Colonic mucosa (tissue), 4 donors: ENCODE data around the gene SEC24D. TPM values are rescaled to one million over a fixed set of nuclear protein-coding genes. Genes with fewer than 3 reads are reported as not detected.

ENCODE experiments used
- DNase-seq: peaks from one replicate; pipeline ENCODE4 v3.0.0-alpha.2; 2020
- H3K27ac ChIP-seq: fragments of 200-600 bp; one replicate; pipeline ENCODE4 v1.8.0; 2021
- H3K27me3 ChIP-seq: fragments of 200-600 bp; one replicate; pipeline ENCODE4 v1.8.0; 2021
- H3K36me3 ChIP-seq: fragments of 200-600 bp; one replicate; pipeline ENCODE4 v1.8.0; 2021
- H3K4me1 ChIP-seq: fragments of 200-600 bp; one replicate; pipeline ENCODE4 v1.8.0; 2021; ENCODE audit warnings: mild to moderate bottlenecking
- H3K4me3 ChIP-seq: fragments of 200-600 bp; one replicate; pipeline ENCODE4 v1.8.0; 2021
- H3K9ac ChIP-seq, 2 donors: one replicate each; pipeline ENCODE4 v1.7.0; 2013; ENCODE audit warnings: control low read depth in 2 of 2, low read depth in 2 of 2, low read length in 2 of 2
- H3K9me3 ChIP-seq: fragments of 200-600 bp; one replicate; pipeline ENCODE4 v1.8.0; 2021
- intact Hi-C: fragments of 100-400 bp; cut with DNase I; formaldehyde crosslinking; loops from one replicate; pipeline ENCODE4 v1.14.1; 2022
- total RNA-seq, 2 donors: library from RNA; stranded (reverse); fragmentation: NEBNext Ultra II Directional in 1 of 2; extraction: Animal tissue kit (Norgen Biotek cat#: 25700) in 1 of 2; gene quantifications; one replicate each; pipeline ENCODE4 v1.2.1, GENCODE V29; 2021
- TF ChIP-seq, protein P1 (sequence below): fragments of 200-600 bp; IDR thresholded peaks from one replicate; pipeline ENCODE4 v1.8.0; 2022; ENCODE audit warnings: antibody characterized with exemption, mild to moderate bottlenecking
- donor health status: healthy.
- donor health status: DM: no; HTN: no; CAD: no.
- donor health status: DM: no; HTN: no; CAD: no.

The SEC24D gene
- total RNA-seq, 2 donors from 2014 or later = 71.8 to 77.0 TPM

GRCh38 chr4:118762155-118762554, 73.8 kb downstream of the SEC24D start:
- DNase-seq = no peak
- H3K9me3 ChIP-seq = no peaks in the 10 kb centered on the region
- TF ChIP-seq, protein P1, sequence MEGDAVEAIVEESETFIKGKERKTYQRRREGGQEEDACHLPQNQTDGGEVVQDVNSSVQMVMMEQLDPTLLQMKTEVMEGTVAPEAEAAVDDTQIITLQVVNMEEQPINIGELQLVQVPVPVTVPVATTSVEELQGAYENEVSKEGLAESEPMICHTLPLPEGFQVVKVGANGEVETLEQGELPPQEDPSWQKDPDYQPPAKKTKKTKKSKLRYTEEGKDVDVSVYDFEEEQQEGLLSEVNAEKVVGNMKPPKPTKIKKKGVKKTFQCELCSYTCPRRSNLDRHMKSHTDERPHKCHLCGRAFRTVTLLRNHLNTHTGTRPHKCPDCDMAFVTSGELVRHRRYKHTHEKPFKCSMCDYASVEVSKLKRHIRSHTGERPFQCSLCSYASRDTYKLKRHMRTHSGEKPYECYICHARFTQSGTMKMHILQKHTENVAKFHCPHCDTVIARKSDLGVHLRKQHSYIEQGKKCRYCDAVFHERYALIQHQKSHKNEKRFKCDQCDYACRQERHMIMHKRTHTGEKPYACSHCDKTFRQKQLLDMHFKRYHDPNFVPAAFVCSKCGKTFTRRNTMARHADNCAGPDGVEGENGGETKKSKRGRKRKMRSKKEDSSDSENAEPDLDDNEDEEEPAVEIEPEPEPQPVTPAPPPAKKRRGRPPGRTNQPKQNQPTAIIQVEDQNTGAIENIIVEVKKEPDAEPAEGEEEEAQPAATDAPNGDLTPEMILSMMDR = no peak
- no peak overlapping the region for H3K9ac ChIP-seq
- no peaks in the 10 kb centered on the region for H3K4me1 ChIP-seq
- H3K27ac ChIP-seq = peak overlapping the region; percentile 18
- no peak overlapping the region for H3K4me3 ChIP-seq
- intact Hi-C loops = no loop called here
- no peaks in the 10 kb centered on the region for H3K27me3 ChIP-seq
- H3K36me3 ChIP-seq = peaks cover 10% of the 10 kb centered on the region

GRCh38 chr4:118761397-118762016, 74.4 kb downstream of the SEC24D start:
- H3K27ac ChIP-seq = peak overlapping the region; percentile 18
- intact Hi-C loops = no loop called here
- no peaks in the 10 kb centered on the region for H3K4me1 ChIP-seq

GRCh38 chr4:118760493-118760892, 75.4 kb downstream of the SEC24D start:
- no peak for DNase-seq
- Histone ChIP-seq H3K4me3 (no peak overlapping the region), H3K27me3 (no peaks in the 10 kb centered on the region), H3K9me3 (no peaks in the 10 kb centered on the region), H3K9ac (no peak overlapping the region), H3K27ac (no peak overlapping the region), H3K36me3 (no peaks in the 10 kb centered on the region), H3K4me1 (no peaks in the 10 kb centered on the region)
- TF ChIP-seq, protein P1 = no peak
- intact Hi-C loops = no loop called here

More at GRCh38 chr4:118761397-118762016, 74.4 kb downstream of the SEC24D start:
- TF ChIP-seq, protein P1 = no peak
- Histone ChIP-seq H3K27me3 (no peaks in the 10 kb centered on the region), H3K36me3 (peaks cover 3% of the 10 kb centered on the region), H3K4me3 (no peak overlapping the region), H3K9me3 (no peaks in the 10 kb centered on the region), H3K9ac (no peak overlapping the region)
- no peak for DNase-seq

DNA sequence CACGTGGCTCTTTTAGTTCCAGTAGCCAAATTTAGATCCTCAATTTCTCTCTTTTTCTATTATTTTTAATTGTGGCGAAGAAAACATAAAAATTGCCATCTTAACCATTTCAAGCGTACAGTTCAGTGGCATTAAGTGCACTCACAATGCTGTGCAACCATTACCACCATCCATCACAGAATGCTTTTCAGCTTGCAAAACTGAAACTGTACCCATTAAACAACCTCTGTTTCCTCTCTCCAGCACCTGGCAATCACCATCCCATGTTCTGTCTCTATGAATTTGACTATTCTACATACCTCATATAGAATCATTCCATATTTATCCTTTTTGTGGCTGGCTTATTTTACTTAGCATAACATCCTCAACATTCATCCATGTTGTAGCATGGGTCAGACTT, 75.8 kb downstream of the SEC24D start:
- intact Hi-C loops = no loop called here
- Histone ChIP-seq H3K36me3 (no peaks in the 10 kb centered on the region), H3K4me3 (no peak overlapping the region), H3K9me3 (no peaks in the 10 kb centered on the region), H3K9ac (no peak overlapping the region), H3K27ac (no peak overlapping the region), H3K27me3 (no peaks in the 10 kb centered on the region), H3K4me1 (no peaks in the 10 kb centered on the region)
- TF ChIP-seq, protein P1 = no peak
- DNase-seq = no peak

- H3K27ac ChIP-seq = no peak overlapping the region
- H3K9ac ChIP-seq = no peak overlapping the region
- TF ChIP-seq, protein P1 = no peak
- H3K4me3 ChIP-seq = no peak overlapping the region
- H3K27me3 ChIP-seq = no peaks in the 10 kb centered on the region
- no peaks in the 10 kb centered on the region for H3K9me3 ChIP-seq
- no peaks in the 10 kb centered on the region for H3K4me1 ChIP-seq
- DNase-seq = no peak
- no peaks in the 10 kb centered on the region for H3K36me3 ChIP-seq
- intact Hi-C loops = no loop called here
Observed at GRCh38 chr4:118759481-118759880, 76.4 kb downstream of the SEC24D start.
